ENCODE measurements around the gene MANSC1. TPM values are rescaled to one million over a fixed set of nuclear protein-coding genes. Genes with fewer than 3 reads are reported as not detected.

MANSC1 gene
- total RNA-seq, 1 experiment from 2014 or later, result 9.1 TPM

GRCh38 chr12:12290206-12290605, 59.8 kb downstream of the MANSC1 start:
- H3K79me2 ChIP-seq (ENCODE audit: insufficient read depth, low read length), result no peaks in the 10 kb centered on the region
- no peak overlapping the region for H2BK12ac ChIP-seq (ENCODE audit: insufficient read length, low read depth, low read length)
- H3K79me1 ChIP-seq (ENCODE audit: insufficient read depth, low read depth, low read length, poor library complexity, severe bottlenecking), result no peaks in the 10 kb centered on the region
- no peak overlapping the region for H3T11ph ChIP-seq (ENCODE audit: low read length)
- Mint-ChIP-seq H3K4me3 (no peak overlapping the region), H3K27ac (peak overlapping the region in 2 of 3 experiments; percentile 26 to 55; a peak in 3 of 7 replicates), H3K9me3 (no peaks in the 10 kb centered on the region; a peak in 1 of 5 replicates), H3K36me3 (ENCODE audit: insufficient read depth in 1 of 3, low read depth in 3 of 3) (no peaks in the 10 kb centered on the region), H3K4me1 (peaks cover 31 to 34% of the 10 kb centered on the region in 2 experiments), H3K27me3 (ENCODE audit: low read depth) (no peaks in the 10 kb centered on the region; the same call in 1 of the 2 replicates)
- no peak overlapping the region for H3K23ac ChIP-seq (ENCODE audit: insufficient read length, low read depth, low read length)
- H2BK20ac ChIP-seq (ENCODE audit: low read depth, low read length, poor library complexity, severe bottlenecking), result no peak overlapping the region
- H4K91ac ChIP-seq (ENCODE audit: insufficient read length, low read depth, low read length), result no peak overlapping the region
- H2AFZ ChIP-seq (ENCODE audit: low read length), result no peak overlapping the region
- H3K4me2 ChIP-seq (ENCODE audit: insufficient read depth, insufficient read length, low read length), result no peak overlapping the region
- no peaks in the 10 kb centered on the region for H3K9me3 ChIP-seq (ENCODE audit: control insufficient read depth, low read depth, low read length)
- no peaks in the 10 kb centered on the region for H3K27me3 ChIP-seq (ENCODE audit: insufficient read depth, low read length)
- no peak overlapping the region for H2BK120ac ChIP-seq (ENCODE audit: low read depth, low read length, poor library complexity, severe bottlenecking)
- H3K4me1 ChIP-seq (ENCODE audit: insufficient read depth, low read length), result no peaks in the 10 kb centered on the region; the same call in 1 of the 2 replicates
- H2BK15ac ChIP-seq (ENCODE audit: low read depth, low read length), result no peak overlapping the region
- H2AK5ac ChIP-seq (ENCODE audit: insufficient read length, low read length), result no peak overlapping the region
- TF ChIP-seq, protein P1, sequence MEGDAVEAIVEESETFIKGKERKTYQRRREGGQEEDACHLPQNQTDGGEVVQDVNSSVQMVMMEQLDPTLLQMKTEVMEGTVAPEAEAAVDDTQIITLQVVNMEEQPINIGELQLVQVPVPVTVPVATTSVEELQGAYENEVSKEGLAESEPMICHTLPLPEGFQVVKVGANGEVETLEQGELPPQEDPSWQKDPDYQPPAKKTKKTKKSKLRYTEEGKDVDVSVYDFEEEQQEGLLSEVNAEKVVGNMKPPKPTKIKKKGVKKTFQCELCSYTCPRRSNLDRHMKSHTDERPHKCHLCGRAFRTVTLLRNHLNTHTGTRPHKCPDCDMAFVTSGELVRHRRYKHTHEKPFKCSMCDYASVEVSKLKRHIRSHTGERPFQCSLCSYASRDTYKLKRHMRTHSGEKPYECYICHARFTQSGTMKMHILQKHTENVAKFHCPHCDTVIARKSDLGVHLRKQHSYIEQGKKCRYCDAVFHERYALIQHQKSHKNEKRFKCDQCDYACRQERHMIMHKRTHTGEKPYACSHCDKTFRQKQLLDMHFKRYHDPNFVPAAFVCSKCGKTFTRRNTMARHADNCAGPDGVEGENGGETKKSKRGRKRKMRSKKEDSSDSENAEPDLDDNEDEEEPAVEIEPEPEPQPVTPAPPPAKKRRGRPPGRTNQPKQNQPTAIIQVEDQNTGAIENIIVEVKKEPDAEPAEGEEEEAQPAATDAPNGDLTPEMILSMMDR (conservative IDR thresholded peaks at IDR 0.05), result no peak
- H2BK5ac ChIP-seq (ENCODE audit: insufficient read length, low read length), result no peak overlapping the region
- no peak overlapping the region for H3K14ac ChIP-seq (ENCODE audit: insufficient read depth, low read length)
- H3K56ac ChIP-seq (ENCODE audit: insufficient read length, low read depth, low read length), result no peak overlapping the region
- H3K23me2 ChIP-seq (ENCODE audit: insufficient read length, low read depth, low read length, poor library complexity, severe bottlenecking), result no peaks in the 10 kb centered on the region
- no peaks in the 10 kb centered on the region for H4K20me1 ChIP-seq (ENCODE audit: control insufficient read depth, insufficient read depth, insufficient read length)
- no peak overlapping the region for H3K4ac ChIP-seq (ENCODE audit: low read depth, low read length)
- H4K8ac ChIP-seq (replicated peaks; ENCODE audit: insufficient read length, low read depth, low read length), result no peak overlapping the region
- DNase-seq, result no peak
- no peak overlapping the region for H3K9ac ChIP-seq (ENCODE audit: extremely low read depth, insufficient read length, low read length)
- no peak overlapping the region for H3K27ac ChIP-seq (ENCODE audit: insufficient read length, low read depth, low read length)
- WGBS (ENCODE audit: extremely low coverage, insufficient read length, low lambda C conversion rate), result no CpG with 5 or more reads among the region's 1 CpG
- no peak overlapping the region for H3K18ac ChIP-seq (ENCODE audit: insufficient read length, low read depth, low read length)
- no peak overlapping the region for H4K5ac ChIP-seq (ENCODE audit: insufficient read length, low read depth, low read length)
